WTC11 (cell line): ENCODE results near the gene ATG7. TPM values are rescaled to one million over a fixed set of nuclear protein-coding genes. Genes with fewer than 3 reads are reported as not detected.

Experiments
- ATAC-seq: fragments of 200-7000 bp; cut with Tn5 transposase; 2 replicates; pipeline ENCODE4 v1.10.0; 2021; ENCODE audit warnings: mild to moderate bottlenecking, moderate library complexity
- CTCF ChIA-PET: fragments of 300-600 bp; sonication (Branson Sonifier 250); formaldehyde crosslinking; loops from one replicate; lab custom pipeline; 2021; ENCODE audit warnings: antibody characterized with exemption; lab: Charles Lee
- POLR2A ChIA-PET: fragments of 350-600 bp; sonication (Branson Sonifier 250); formaldehyde crosslinking; loops from one replicate; lab custom pipeline; 2021; ENCODE audit warnings: antibody characterized with exemption; lab: Charles Lee
- DNase-seq: peaks from one replicate; pipeline ENCODE4 v3.0.0; 2021; ENCODE audit warnings: low spot score
- H3K27ac Mint-ChIP-seq: 2 replicates; pipeline ENCODE4 v1.8.0; 2021; ENCODE audit warnings: mixed read lengths
- H3K27me3 Mint-ChIP-seq: 2 replicates; pipeline ENCODE4 v1.8.0; 2021; ENCODE audit warnings: low read depth, mild to moderate bottlenecking, moderate library complexity, mixed read lengths
- H3K36me3 Mint-ChIP-seq: 2 replicates; pipeline ENCODE4 v1.8.0; 2021; ENCODE audit warnings: mixed read lengths
- H3K4me1 Mint-ChIP-seq: 2 replicates; pipeline ENCODE4 v1.8.0; 2022; ENCODE audit warnings: mixed read lengths
- H3K4me3 Mint-ChIP-seq: 2 replicates; pipeline ENCODE4 v1.8.0; 2021; ENCODE audit warnings: mild to moderate bottlenecking, moderate library complexity, mixed read lengths
- H3K9me3 Mint-ChIP-seq: 2 replicates; pipeline ENCODE4 v1.8.0; 2021; ENCODE audit warnings: mixed read lengths
- AR ChIP-seq: fragments of 250-450 bp; sonication (Bioruptor Pico); IDR thresholded peaks from 2 replicates; pipeline ENCODE4 v1.9.0; 2021; ENCODE audit warnings: mild to moderate bottlenecking
- CBFB ChIP-seq: sonication (generic); formaldehyde crosslinking; IDR thresholded peaks from 2 replicates; pipeline ENCODE4 v1.8.1; 2022; ENCODE audit warnings: mild to moderate bottlenecking, low read depth, missing genetic modification reagents
- E2F1 ChIP-seq: sonication (generic); formaldehyde crosslinking; IDR thresholded peaks from 2 replicates; pipeline ENCODE4 v1.8.0; 2022; ENCODE audit warnings: mild to moderate bottlenecking, missing genetic modification reagents
- FOXP1 ChIP-seq: sonication (generic); formaldehyde crosslinking; IDR thresholded peaks from 2 replicates; pipeline ENCODE4 v1.8.0; 2022; ENCODE audit warnings: missing genetic modification reagents, mild to moderate bottlenecking, moderate library complexity, borderline replicate concordance
- HMGA2 ChIP-seq: fragments of 250-450 bp; sonication (Bioruptor Pico); IDR thresholded peaks from 2 replicates; pipeline ENCODE4 v1.4.0; 2021; ENCODE audit warnings: mild to moderate bottlenecking, moderate library complexity
- HMGXB4 ChIP-seq: sonication (generic); formaldehyde crosslinking; IDR thresholded peaks from 2 replicates; pipeline ENCODE4 v1.8.1; 2023; ENCODE audit warnings: mild to moderate bottlenecking, moderate library complexity, missing genetic modification reagents
- MAX ChIP-seq: sonication (generic); formaldehyde crosslinking; IDR thresholded peaks from 2 replicates; pipeline ENCODE4 v1.8.0; 2022; ENCODE audit warnings: mild to moderate bottlenecking, missing genetic modification reagents
- MXD4 ChIP-seq: fragments of 250-450 bp; sonication (Bioruptor Pico); IDR thresholded peaks from 2 replicates; pipeline ENCODE4 v1.8.0; 2021; ENCODE audit warnings: mild to moderate bottlenecking, moderate library complexity, borderline replicate concordance
- MYBL2 ChIP-seq: sonication (generic); formaldehyde crosslinking; IDR thresholded peaks from 2 replicates; pipeline ENCODE4 v1.8.1; 2023; ENCODE audit warnings: mild to moderate bottlenecking, moderate library complexity, missing genetic modification reagents
- NFE2L1 ChIP-seq: sonication (generic); formaldehyde crosslinking; IDR thresholded peaks from 2 replicates; pipeline ENCODE4 v1.8.1; 2023; ENCODE audit warnings: missing genetic modification reagents
- NR2C2 ChIP-seq: sonication (generic); formaldehyde crosslinking; IDR thresholded peaks from 2 replicates; pipeline ENCODE4 v1.8.0; 2022; ENCODE audit warnings: mild to moderate bottlenecking, missing genetic modification reagents
- OVOL2 ChIP-seq: fragments of 250-450 bp; sonication (Bioruptor Pico); IDR thresholded peaks from 2 replicates; pipeline ENCODE4 v1.9.0; 2021; ENCODE audit warnings: mild to moderate bottlenecking, borderline replicate concordance
- TCF7 ChIP-seq: sonication (generic); formaldehyde crosslinking; IDR thresholded peaks from 2 replicates; pipeline ENCODE4 v1.8.0; 2022; ENCODE audit warnings: mild to moderate bottlenecking, low read depth, missing genetic modification reagents, moderate library complexity
- TEAD4 ChIP-seq: sonication (generic); formaldehyde crosslinking; IDR thresholded peaks from 2 replicates; pipeline ENCODE4 v1.8.0; 2022; ENCODE audit warnings: mild to moderate bottlenecking, missing genetic modification reagents
- TP53 ChIP-seq: sonication (generic); formaldehyde crosslinking; IDR thresholded peaks from 2 replicates; pipeline ENCODE4 v1.8.1; 2023; ENCODE audit warnings: mild to moderate bottlenecking, missing genetic modification reagents
- USF2 ChIP-seq: sonication (generic); formaldehyde crosslinking; IDR thresholded peaks from 2 replicates; pipeline ENCODE4 v1.8.1; 2023; ENCODE audit warnings: mild to moderate bottlenecking, missing genetic modification reagents, moderate library complexity
- ZNF121 ChIP-seq: sonication (generic); formaldehyde crosslinking; IDR thresholded peaks from 2 replicates; pipeline ENCODE4 v1.8.0; 2023; ENCODE audit warnings: missing genetic modification reagents
- ZNF219 ChIP-seq: sonication (generic); formaldehyde crosslinking; IDR thresholded peaks from 2 replicates; pipeline ENCODE4 v1.8.0; 2023; ENCODE audit warnings: missing genetic modification reagents, mild to moderate bottlenecking, borderline replicate concordance
- total RNA-seq: library from RNA; stranded (reverse); gene quantifications from 3 replicates; pipeline ENCODE4 v1.2.3, GENCODE V29; 2021
- TF ChIP-seq, protein P1 (sequence below): sonication (generic); formaldehyde crosslinking; IDR thresholded peaks from 2 replicates; pipeline ENCODE4 v1.8.1; 2022; ENCODE audit warnings: mild to moderate bottlenecking, moderate library complexity, missing genetic modification reagents
- TF ChIP-seq, protein P2 (sequence below): sonication (generic); formaldehyde crosslinking; IDR thresholded peaks from 2 replicates; pipeline ENCODE4 v1.8.0; 2022; ENCODE audit warnings: mild to moderate bottlenecking, missing genetic modification reagents
- TF ChIP-seq, protein P3 (sequence below): sonication (generic); formaldehyde crosslinking; IDR thresholded peaks from 2 replicates; pipeline ENCODE4 v1.8.0; 2022; ENCODE audit warnings: missing genetic modification reagents

Gene ATG7
- total RNA-seq, 1 experiment from 2014 or later, result 17.5 TPM

DNA sequence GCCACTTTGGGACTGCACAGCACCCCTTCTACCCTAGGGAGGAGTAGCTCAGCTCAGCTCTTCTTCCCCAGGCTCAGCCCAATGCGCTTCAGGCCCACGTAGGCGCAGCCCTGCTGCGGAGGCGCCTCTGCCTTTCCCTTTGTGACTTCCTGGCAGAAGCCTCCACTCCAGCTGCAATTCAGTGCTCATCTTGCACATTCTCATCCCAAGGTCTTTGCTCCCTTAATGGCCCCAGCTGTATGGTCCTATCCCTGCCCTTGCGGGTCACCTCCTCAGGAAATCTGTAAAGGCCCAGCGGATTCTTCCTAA is 262.6 kb downstream of the ATG7 start (continued):
- TF ChIP-seq AR (CRISPR knock-in tag) (no peak), CBFB (CRISPR knock-in tag) (no peak), TCF7 (no peak)
- TF ChIP-seq, all 79 proteins: peak for 0

- ATAC-seq, result no peak
These were observed 263.2 kb downstream of the ATG7 start for GRCh38 chr3:11535243-11535960.

More at GRCh38 chr3:11535243-11535960, 263.2 kb downstream of the ATG7 start:
- DNase-seq, result no peak
- ChIA-PET POLR2A (interaction anchor here (1.1 kb wide), 1 partner anchor 10 kb away, joined by 3 read pairs; no protein-coding TSS in a partner anchor), CTCF (interaction anchor here (1.0 to 1.1 kb wide), 2 partner anchors 10 to 27 kb away, joined by 3 to 4 read pairs; no protein-coding TSS in a partner anchor)
- H3K4me1 Mint-ChIP-seq, result no peaks in the 10 kb centered on the region
- no peaks in the 10 kb centered on the region for H3K27me3 Mint-ChIP-seq
- no peak overlapping the region for H3K4me3 Mint-ChIP-seq
- no peaks in the 10 kb centered on the region for H3K9me3 Mint-ChIP-seq
- no peak overlapping the region for H3K27ac Mint-ChIP-seq
- TF ChIP-seq HMGXB4 (CRISPR knock-in tag), result no peak
- TF ChIP-seq TEAD4, result no peak
- TF ChIP-seq NR2C2, result no peak
- TF ChIP-seq ZNF121 (CRISPR knock-in tag), result no peak
- TF ChIP-seq ZNF219 (CRISPR knock-in tag), result no peak
- TF ChIP-seq, protein P1, sequence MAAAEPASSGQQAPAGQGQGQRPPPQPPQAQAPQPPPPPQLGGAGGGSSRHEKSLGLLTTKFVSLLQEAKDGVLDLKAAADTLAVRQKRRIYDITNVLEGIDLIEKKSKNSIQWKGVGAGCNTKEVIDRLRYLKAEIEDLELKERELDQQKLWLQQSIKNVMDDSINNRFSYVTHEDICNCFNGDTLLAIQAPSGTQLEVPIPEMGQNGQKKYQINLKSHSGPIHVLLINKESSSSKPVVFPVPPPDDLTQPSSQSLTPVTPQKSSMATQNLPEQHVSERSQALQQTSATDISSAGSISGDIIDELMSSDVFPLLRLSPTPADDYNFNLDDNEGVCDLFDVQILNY (CRISPR knock-in tag), result no peak
- TF ChIP-seq TP53 (CRISPR knock-in tag), result no peak
- TF ChIP-seq, protein P2, sequence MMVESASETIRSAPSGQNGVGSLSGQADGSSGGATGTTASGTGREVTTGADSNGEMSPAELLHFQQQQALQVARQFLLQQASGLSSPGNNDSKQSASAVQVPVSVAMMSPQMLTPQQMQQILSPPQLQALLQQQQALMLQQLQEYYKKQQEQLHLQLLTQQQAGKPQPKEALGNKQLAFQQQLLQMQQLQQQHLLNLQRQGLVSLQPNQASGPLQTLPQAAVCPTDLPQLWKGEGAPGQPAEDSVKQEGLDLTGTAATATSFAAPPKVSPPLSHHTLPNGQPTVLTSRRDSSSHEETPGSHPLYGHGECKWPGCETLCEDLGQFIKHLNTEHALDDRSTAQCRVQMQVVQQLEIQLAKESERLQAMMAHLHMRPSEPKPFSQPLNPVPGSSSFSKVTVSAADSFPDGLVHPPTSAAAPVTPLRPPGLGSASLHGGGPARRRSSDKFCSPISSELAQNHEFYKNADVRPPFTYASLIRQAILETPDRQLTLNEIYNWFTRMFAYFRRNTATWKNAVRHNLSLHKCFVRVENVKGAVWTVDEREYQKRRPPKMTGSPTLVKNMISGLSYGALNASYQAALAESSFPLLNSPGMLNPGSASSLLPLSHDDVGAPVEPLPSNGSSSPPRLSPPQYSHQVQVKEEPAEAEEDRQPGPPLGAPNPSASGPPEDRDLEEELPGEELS, result no peak
- no peak for TF ChIP-seq HMGA2 (CRISPR knock-in tag)
- TF ChIP-seq FOXP1, result no peak
- TF ChIP-seq MYBL2 (CRISPR knock-in tag), result no peak
- TF ChIP-seq TCF7, result no peak
- TF ChIP-seq MAX, result no peak
- TF ChIP-seq E2F1 (CRISPR knock-in tag), result no peak
- TF ChIP-seq, protein P3, sequence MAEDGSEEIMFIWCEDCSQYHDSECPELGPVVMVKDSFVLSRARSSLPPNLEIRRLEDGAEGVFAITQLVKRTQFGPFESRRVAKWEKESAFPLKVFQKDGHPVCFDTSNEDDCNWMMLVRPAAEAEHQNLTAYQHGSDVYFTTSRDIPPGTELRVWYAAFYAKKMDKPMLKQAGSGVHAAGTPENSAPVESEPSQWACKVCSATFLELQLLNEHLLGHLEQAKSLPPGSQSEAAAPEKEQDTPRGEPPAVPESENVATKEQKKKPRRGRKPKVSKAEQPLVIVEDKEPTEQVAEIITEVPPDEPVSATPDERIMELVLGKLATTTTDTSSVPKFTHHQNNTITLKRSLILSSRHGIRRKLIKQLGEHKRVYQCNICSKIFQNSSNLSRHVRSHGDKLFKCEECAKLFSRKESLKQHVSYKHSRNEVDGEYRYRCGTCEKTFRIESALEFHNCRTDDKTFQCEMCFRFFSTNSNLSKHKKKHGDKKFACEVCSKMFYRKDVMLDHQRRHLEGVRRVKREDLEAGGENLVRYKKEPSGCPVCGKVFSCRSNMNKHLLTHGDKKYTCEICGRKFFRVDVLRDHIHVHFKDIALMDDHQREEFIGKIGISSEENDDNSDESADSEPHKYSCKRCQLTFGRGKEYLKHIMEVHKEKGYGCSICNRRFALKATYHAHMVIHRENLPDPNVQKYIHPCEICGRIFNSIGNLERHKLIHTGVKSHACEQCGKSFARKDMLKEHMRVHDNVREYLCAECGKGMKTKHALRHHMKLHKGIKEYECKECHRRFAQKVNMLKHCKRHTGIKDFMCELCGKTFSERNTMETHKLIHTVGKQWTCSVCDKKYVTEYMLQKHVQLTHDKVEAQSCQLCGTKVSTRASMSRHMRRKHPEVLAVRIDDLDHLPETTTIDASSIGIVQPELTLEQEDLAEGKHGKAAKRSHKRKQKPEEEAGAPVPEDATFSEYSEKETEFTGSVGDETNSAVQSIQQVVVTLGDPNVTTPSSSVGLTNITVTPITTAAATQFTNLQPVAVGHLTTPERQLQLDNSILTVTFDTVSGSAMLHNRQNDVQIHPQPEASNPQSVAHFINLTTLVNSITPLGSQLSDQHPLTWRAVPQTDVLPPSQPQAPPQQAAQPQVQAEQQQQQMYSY (CRISPR knock-in tag), result no peak
- TF ChIP-seq USF2 (CRISPR knock-in tag), result no peak
- TF ChIP-seq NFE2L1 (CRISPR knock-in tag), result no peak
- no peak for TF ChIP-seq MXD4 (CRISPR knock-in tag)
- TF ChIP-seq OVOL2, result no peak
- no peaks in the 10 kb centered on the region for H3K36me3 Mint-ChIP-seq
